ENCODE results near the gene LDLRAD4. TPM values are rescaled to one million over a fixed set of nuclear protein-coding genes. Genes with fewer than 3 reads are reported as not detected.

The LDLRAD4 gene
- polyA plus RNA-seq, 4 donors, result 2.7 to 17.6 (median 7.0) TPM

- WGBS, 3 donors, result 92 to 96% (median 94%) methylated on average over 11 of the region's 11 CpGs
- Histone ChIP-seq H3K4me1 (ENCODE audit: control insufficient read depth in 3 of 3, insufficient read depth in 2 of 3, low read depth in 1 of 3, low read length in 2 of 3) (peaks cover 0 to 4% (median 0%) of the 10 kb centered on the region in 3 donors), H3K36me3 (ENCODE audit: control insufficient read depth in 3 of 3, insufficient read depth in 2 of 3, low read depth in 1 of 3, low read length in 3 of 3) (no peaks in the 10 kb centered on the region), H3K27me3 (ENCODE audit: control insufficient read depth in 3 of 3, insufficient read depth in 3 of 3, low read length in 3 of 3) (no peaks in the 10 kb centered on the region), H3K4me3 (ENCODE audit: low read depth in 1 of 3, low read length in 3 of 3) (no peak overlapping the region), H3K9me3 (ENCODE audit: control insufficient read depth in 2 of 2, insufficient read depth in 1 of 2, low read depth in 1 of 2, low read length in 1 of 2) (peaks cover 0 to 2% of the 10 kb centered on the region in 2 donors), H3K27ac (ENCODE audit: low read depth in 1 of 3, low read length in 2 of 3) (no peak overlapping the region)
- no peak for FAIRE-seq
- DNase-seq, result no peak
These were observed 244.1 kb downstream of the LDLRAD4 start for GRCh38 chr18:13462686-13463085.

GRCh38 chr18:13463526-13464210 is 245.1 kb downstream of the LDLRAD4 start:
- Histone ChIP-seq H3K4me3 (ENCODE audit: low read depth in 1 of 3, low read length in 3 of 3) (no peak overlapping the region), H3K36me3 (ENCODE audit: control insufficient read depth in 3 of 3, insufficient read depth in 2 of 3, low read depth in 1 of 3, low read length in 3 of 3) (no peaks in the 10 kb centered on the region), H3K27me3 (ENCODE audit: control insufficient read depth in 3 of 3, insufficient read depth in 3 of 3, low read length in 3 of 3) (no peaks in the 10 kb centered on the region), H3K4me1 (ENCODE audit: control insufficient read depth in 3 of 3, insufficient read depth in 2 of 3, low read depth in 1 of 3, low read length in 2 of 3) (peaks cover 0 to 4% (median 0%) of the 10 kb centered on the region in 3 donors), H3K9me3 (ENCODE audit: control insufficient read depth in 2 of 2, insufficient read depth in 1 of 2, low read depth in 1 of 2, low read length in 1 of 2) (peaks cover 0 to 2% of the 10 kb centered on the region in 2 donors), H3K27ac (ENCODE audit: low read depth in 1 of 3, low read length in 2 of 3) (no peak overlapping the region)
- DNase-seq, result no peak
- FAIRE-seq, result no peak
- 77 to 86% (median 86%) methylated on average over 6 of the region's 6 CpGs for WGBS, 3 donors

- Histone ChIP-seq H3K4me1 (ENCODE audit: control insufficient read depth in 3 of 3, insufficient read depth in 2 of 3, low read depth in 1 of 3, low read length in 2 of 3) (peaks cover 0 to 4% (median 0%) of the 10 kb centered on the region in 3 donors), H3K27ac (ENCODE audit: low read depth in 1 of 3, low read length in 2 of 3) (no peak overlapping the region), H3K4me3 (ENCODE audit: low read depth in 1 of 3, low read length in 3 of 3) (peak overlapping the region in 1 of 3 donors; percentile 14), H3K36me3 (ENCODE audit: control insufficient read depth in 3 of 3, insufficient read depth in 2 of 3, low read depth in 1 of 3, low read length in 3 of 3) (no peaks in the 10 kb centered on the region), H3K27me3 (ENCODE audit: control insufficient read depth in 3 of 3, insufficient read depth in 3 of 3, low read length in 3 of 3) (no peaks in the 10 kb centered on the region), H3K9me3 (ENCODE audit: control insufficient read depth in 2 of 2, insufficient read depth in 1 of 2, low read depth in 1 of 2, low read length in 1 of 2) (peaks cover 0 to 2% of the 10 kb centered on the region in 2 donors)
- no peak for FAIRE-seq
- DNase-seq, result peak in 1 of 2 donors; percentile 46
- WGBS, 3 donors, result 57 to 82% (median 60%) methylated on average over 14 of the region's 14 CpGs
These were observed 246.0 kb downstream of the LDLRAD4 start for GRCh38 chr18:13464432-13465123.

GRCh38 chr18:13465124-13465446 is 246.5 kb downstream of the LDLRAD4 start:
- Histone ChIP-seq H3K36me3 (ENCODE audit: control insufficient read depth in 3 of 3, insufficient read depth in 2 of 3, low read depth in 1 of 3, low read length in 3 of 3) (no peaks in the 10 kb centered on the region), H3K9me3 (ENCODE audit: control insufficient read depth in 2 of 2, insufficient read depth in 1 of 2, low read depth in 1 of 2, low read length in 1 of 2) (peaks cover 0 to 2% of the 10 kb centered on the region in 2 donors), H3K27me3 (ENCODE audit: control insufficient read depth in 3 of 3, insufficient read depth in 3 of 3, low read length in 3 of 3) (no peaks in the 10 kb centered on the region), H3K4me3 (ENCODE audit: low read depth in 1 of 3, low read length in 3 of 3) (peak overlapping the region in 1 of 3 donors; percentile 14), H3K4me1 (ENCODE audit: control insufficient read depth in 3 of 3, insufficient read depth in 2 of 3, low read depth in 1 of 3, low read length in 2 of 3) (peaks cover 0 to 4% (median 0%) of the 10 kb centered on the region in 3 donors), H3K27ac (ENCODE audit: low read depth in 1 of 3, low read length in 2 of 3) (peak overlapping the region in 1 of 3 donors; percentile 61)
- peak in 1 of 2 donors; percentile 4 for DNase-seq
- FAIRE-seq, result no peak
- 63 to 81% (median 69%) methylated on average over 4 of the region's 4 CpGs for WGBS, 3 donors

- H3K36me3 ChIP-seq (ENCODE audit: control insufficient read depth in 3 of 3, insufficient read depth in 2 of 3, low read depth in 1 of 3, low read length in 3 of 3), result no peaks in the 10 kb centered on the region
- H3K27ac ChIP-seq (ENCODE audit: low read depth in 1 of 3, low read length in 2 of 3), result peak overlapping the region in 1 of 3 donors; percentile 61
- H3K4me3 ChIP-seq (ENCODE audit: low read depth in 1 of 3, low read length in 3 of 3), result no peak overlapping the region
- FAIRE-seq (no peak), DNase-seq (no peak)
- peaks cover 0 to 4% (median 0%) of the 10 kb centered on the region in 3 donors for H3K4me1 ChIP-seq (ENCODE audit: control insufficient read depth in 3 of 3, insufficient read depth in 2 of 3, low read depth in 1 of 3, low read length in 2 of 3)
- WGBS, 3 donors, result 63 to 82% (median 72%) methylated on average over 5 of the region's 5 CpGs
- peaks cover 0 to 2% of the 10 kb centered on the region in 2 donors for H3K9me3 ChIP-seq (ENCODE audit: control insufficient read depth in 2 of 2, insufficient read depth in 1 of 2, low read depth in 1 of 2, low read length in 1 of 2)
- H3K27me3 ChIP-seq (ENCODE audit: control insufficient read depth in 3 of 3, insufficient read depth in 3 of 3, low read length in 3 of 3), result no peaks in the 10 kb centered on the region
These were observed 246.9 kb downstream of the LDLRAD4 start for GRCh38 chr18:13465476-13465875.

- no peaks in the 10 kb centered on the region for H3K27me3 ChIP-seq (ENCODE audit: control insufficient read depth in 3 of 3, insufficient read depth in 3 of 3, low read length in 3 of 3)
- H3K4me1 ChIP-seq (ENCODE audit: control insufficient read depth in 3 of 3, insufficient read depth in 2 of 3, low read depth in 1 of 3, low read length in 2 of 3), result peaks cover 0 to 4% (median 0%) of the 10 kb centered on the region in 3 donors
- WGBS, 3 donors, result 62 to 79% (median 70%) methylated on average over 10 of the region's 10 CpGs
- peaks cover 0 to 3% (median 0%) of the 10 kb centered on the region in 3 donors for H3K36me3 ChIP-seq (ENCODE audit: control insufficient read depth in 3 of 3, insufficient read depth in 2 of 3, low read depth in 1 of 3, low read length in 3 of 3)
- FAIRE-seq, result no peak
- H3K4me3 ChIP-seq (ENCODE audit: low read depth in 1 of 3, low read length in 3 of 3), result no peak overlapping the region
- peak in 1 of 2 donors; percentile 19 for DNase-seq
- peaks cover 0 to 2% of the 10 kb centered on the region in 2 donors for H3K9me3 ChIP-seq (ENCODE audit: control insufficient read depth in 2 of 2, insufficient read depth in 1 of 2, low read depth in 1 of 2, low read length in 1 of 2)
- no peak overlapping the region for H3K27ac ChIP-seq (ENCODE audit: low read depth in 1 of 3, low read length in 2 of 3)
These were observed 252.1 kb downstream of the LDLRAD4 start for GRCh38 chr18:13470516-13471197.

GRCh38 chr18:13471198-13471845 is 252.8 kb downstream of the LDLRAD4 start:
- peaks cover 0 to 3% (median 0%) of the 10 kb centered on the region in 3 donors for H3K36me3 ChIP-seq (ENCODE audit: control insufficient read depth in 3 of 3, insufficient read depth in 2 of 3, low read depth in 1 of 3, low read length in 3 of 3)
- no peak for FAIRE-seq
- H3K27ac ChIP-seq (ENCODE audit: low read depth in 1 of 3, low read length in 2 of 3), result no peak overlapping the region
- H3K9me3 ChIP-seq (ENCODE audit: control insufficient read depth in 2 of 2, insufficient read depth in 1 of 2, low read depth in 1 of 2, low read length in 1 of 2), result peaks cover 0 to 2% of the 10 kb centered on the region in 2 donors
- peak in 1 of 2 donors; percentile 25 for DNase-seq
- H3K27me3 ChIP-seq (ENCODE audit: control insufficient read depth in 3 of 3, insufficient read depth in 3 of 3, low read length in 3 of 3), result no peaks in the 10 kb centered on the region
- 83 to 87% (median 84%) methylated on average over 17 of the region's 17 CpGs for WGBS, 3 donors
- no peak overlapping the region for H3K4me3 ChIP-seq (ENCODE audit: low read depth in 1 of 3, low read length in 3 of 3)
- H3K4me1 ChIP-seq (ENCODE audit: control insufficient read depth in 3 of 3, insufficient read depth in 2 of 3, low read depth in 1 of 3, low read length in 2 of 3), result peaks cover 0 to 4% (median 0%) of the 10 kb centered on the region in 3 donors

All from small intestine (tissue), 7 donors.